NCI-H187 (cell line): ENCODE measurements around the gene STRADB.
"Not testable (repeated sequence)": the region's sequence is repeated elsewhere in the genome, so short reads cannot be mapped to it uniquely, and the experiment has no call there.

Source experiments
- DNase-seq, 2 experiments: peaks; one replicate each; lab custom pipeline; 2025; lab: John Stamatoyannopoulos, UW

Gene STRADB

GRCh38 chr2:201451292-201452057 lies at the start of gene STRADB, which contains the start of gene TRAK2:
STRADB (plus strand) TSS chr2:201451740; CDS start chr2:201454841, 3,101 bp downstream.
TRAK2 (minus strand) TSS chr2:201451458; CDS start chr2:201420507, 30,951 bp downstream.
- DNase-seq, result peak; percentile 49 to 82

GRCh38 chr2:201401815-201402214 lies 49.7 kb upstream of the STRADB start:
- DNase-seq, result no peak

- no peak for DNase-seq
Measured at GRCh38 chr2:201402651-201403562, 48.6 kb upstream of the STRADB start.

- DNase-seq, result no peak
Measured at GRCh38 chr2:201403880-201404279, 47.7 kb upstream of the STRADB start.

GRCh38 chr2:201404699-201405280 lies 46.8 kb upstream of the STRADB start:
- DNase-seq, result no peak

GRCh38 chr2:201406077-201406662 lies 45.4 kb upstream of the STRADB start:
- no peak for DNase-seq

- no peak for DNase-seq
Measured at GRCh38 chr2:201407265-201407664, 44.3 kb upstream of the STRADB start.

GRCh38 chr2:201408931-201409330 lies 42.6 kb upstream of the STRADB start:
- DNase-seq, result no peak

- DNase-seq, result no peak
Measured at GRCh38 chr2:201411421-201411820, 40.1 kb upstream of the STRADB start.

GRCh38 chr2:201413143-201413542 lies 38.4 kb upstream of the STRADB start:
- DNase-seq, result no peak

- no peak for DNase-seq
Measured at GRCh38 chr2:201413552-201413951, 38.0 kb upstream of the STRADB start.

GRCh38 chr2:201414099-201415023 lies 37.2 kb upstream of the STRADB start:
- DNase-seq, result no peak

- no peak for DNase-seq
Measured at GRCh38 chr2:201415149-201415548, 36.4 kb upstream of the STRADB start.

GRCh38 chr2:201419057-201419635 lies 32.4 kb upstream of the STRADB start:
- DNase-seq, result no peak

GRCh38 chr2:201419986-201420385 lies 31.6 kb upstream of the STRADB start:
- DNase-seq, result no peak

GRCh38 chr2:201420442-201421113 lies 31.0 kb upstream of the STRADB start:
- DNase-seq, result no peak

GRCh38 chr2:201425952-201426351 lies 25.6 kb upstream of the STRADB start:
- DNase-seq, result no peak

- DNase-seq, result not testable (repeated sequence)
Measured at GRCh38 chr2:201428366-201428765, 23.2 kb upstream of the STRADB start.

- not testable (repeated sequence) for DNase-seq
Measured at GRCh38 chr2:201429835-201430234, 21.7 kb upstream of the STRADB start.

GRCh38 chr2:201430322-201430721 lies 21.2 kb upstream of the STRADB start:
- DNase-seq, result not testable (repeated sequence)
